Erythroblast (primary cell): Measurements from ENCODE around the gene PGA5.
"Not testable (repeated sequence)": the region's sequence is repeated elsewhere in the genome, so short reads cannot be mapped to it uniquely, and the experiment has no call there.

Source experiments
- DNase-seq, 2 experiments: peaks; one replicate each; lab custom pipeline; 2025; lab: John Stamatoyannopoulos, UW
- GATA1 ChIP-seq: IDR thresholded peaks from 2 replicates; pipeline ENCODE4 v1.6.1; 2011; ENCODE audit warnings: low read depth, mild to moderate bottlenecking, control low read depth, low read length, moderate library complexity
- POLR2A ChIP-seq: IDR thresholded peaks from 2 replicates; pipeline ENCODE4 v1.6.1; 2011; ENCODE audit warnings: mild to moderate bottlenecking, low read length

The PGA5 gene

GRCh38 chr11:61240875-61241274 lies at the start of gene PGA5:
Gene PGA5 (plus strand): TSS chr11:61241175. CDS start chr11:61241227, 52 bp downstream.
- not testable (repeated sequence) for DNase-seq

GRCh38 chr11:61193596-61193995 lies 47.4 kb upstream of the PGA5 start:
- no peak for DNase-seq
- no peak for TF ChIP-seq GATA1
- no peak for TF ChIP-seq POLR2A

GRCh38 chr11:61194169-61194671 lies 46.8 kb upstream of the PGA5 start:
- TF ChIP-seq GATA1 (no peak), POLR2A (no peak)
- DNase-seq: no peak

- TF ChIP-seq POLR2A (no peak), GATA1 (no peak)
Measured at GRCh38 chr11:61194981-61195695, 45.8 kb upstream of the PGA5 start.

GRCh38 chr11:61195719-61196118 lies 45.3 kb upstream of the PGA5 start:
- TF ChIP-seq GATA1: no peak
- no peak for TF ChIP-seq POLR2A
- DNase-seq: no peak

More at GRCh38 chr11:61194981-61195695, 45.8 kb upstream of the PGA5 start:
- DNase-seq: no peak

- no peak for DNase-seq
Measured at GRCh38 chr11:61198361-61198760, 42.6 kb upstream of the PGA5 start.

GRCh38 chr11:61198948-61199523 lies 41.9 kb upstream of the PGA5 start:
- no peak for DNase-seq
- TF ChIP-seq GATA1 (no peak), POLR2A (no peak)

More at GRCh38 chr11:61198361-61198760, 42.6 kb upstream of the PGA5 start:
- TF ChIP-seq POLR2A: no peak
- TF ChIP-seq GATA1: no peak

GRCh38 chr11:61201476-61201875 lies 39.5 kb upstream of the PGA5 start:
- TF ChIP-seq GATA1 (no peak), POLR2A (no peak)
- DNase-seq: no peak

- DNase-seq: not testable (repeated sequence)
Measured at GRCh38 chr11:61202950-61203746, 37.8 kb upstream of the PGA5 start, which contains the start of gene PGA3. Gene PGA3 (plus strand): TSS chr11:61203515. CDS start chr11:61203565, 50 bp downstream.

GRCh38 chr11:61203873-61204272 lies 37.1 kb upstream of the PGA5 start:
- not testable (repeated sequence) for DNase-seq

- DNase-seq: not testable (repeated sequence)
Measured at GRCh38 chr11:61204502-61205059, 36.4 kb upstream of the PGA5 start.

GRCh38 chr11:61207636-61208310 lies 33.2 kb upstream of the PGA5 start:
- not testable (repeated sequence) for DNase-seq

GRCh38 chr11:61210629-61211028 lies 30.3 kb upstream of the PGA5 start:
- not testable (repeated sequence) for DNase-seq

- DNase-seq: not testable (repeated sequence)
Measured at GRCh38 chr11:61211327-61211952, 29.5 kb upstream of the PGA5 start.

GRCh38 chr11:61212202-61212601 lies 28.8 kb upstream of the PGA5 start:
- DNase-seq: not testable (repeated sequence)

- DNase-seq: not testable (repeated sequence)
Measured at GRCh38 chr11:61213711-61214324, 27.2 kb upstream of the PGA5 start.

GRCh38 chr11:61218306-61218705 lies 22.7 kb upstream of the PGA5 start:
- DNase-seq: not testable (repeated sequence)

GRCh38 chr11:61219016-61219415 lies 22.0 kb upstream of the PGA5 start:
- not testable (repeated sequence) for DNase-seq

- not testable (repeated sequence) for DNase-seq
Measured at GRCh38 chr11:61222047-61222446, 18.9 kb upstream of the PGA5 start, which contains the start of gene PGA4. Gene PGA4 (plus strand): TSS chr11:61222347. CDS start chr11:61222401, 54 bp downstream.
